Endothelial cell of umbilical vein (primary cell): ENCODE data around the gene BRICD5. TPM values are rescaled to one million over a fixed set of nuclear protein-coding genes. Genes with fewer than 3 reads are reported as not detected.

Experiments
- BruUV-seq: library from RNA; stranded (reverse); fragments of 400-500 nt; replicated peaks from 2 replicates; lab custom pipeline; 2021; lab: Mats Ljungman, UMichigan
- CTCF ChIA-PET: fragments of 300-600, 350-600 bp; sonication (Branson Sonifier 250); formaldehyde crosslinking; loops from one replicate; lab custom pipeline; 2021; ENCODE audit warnings: antibody characterized with exemption, inconsistent platforms; lab: Charles Lee
- POLR2A ChIA-PET: fragments of 300-600, 350-600 bp; sonication (Branson Sonifier 250); formaldehyde crosslinking; loops from one replicate; lab custom pipeline; 2021; ENCODE audit warnings: antibody characterized with exemption, inconsistent platforms; lab: Charles Lee
- DNase-seq: peaks from one replicate; pipeline ENCODE4 v3.0.0-alpha.2; 2011; ENCODE audit warnings: low read depth, low spot score
- FAIRE-seq: peaks from 2 replicates; lab custom pipeline; 2011; peaks lifted over from hg19 to GRCh38; lab: Jason Lieb, UNC
- H2AFZ ChIP-seq: 2 replicates; pipeline ENCODE4 v1.6.0; 2012; ENCODE audit warnings: low read depth, low read length, control low read depth, inconsistent platforms
- H3K27ac ChIP-seq: 2 replicates; pipeline ENCODE4 v1.5.1; 2011; ENCODE audit warnings: low read depth, mild to moderate bottlenecking, control low read depth, low read length, moderate library complexity; ENCODE audit not compliant: insufficient read depth
- H3K27me3 ChIP-seq, 2 experiments: 2 replicates each; pipeline versions ENCODE4 v1.6.0 to v1.6.1; 2011; ENCODE audit warnings: low read length in 2 of 2, mixed read lengths in 1 of 2; ENCODE audit not compliant: control insufficient read depth in 2 of 2, insufficient read depth in 2 of 2
- H3K36me3 ChIP-seq, 2 experiments: 2 replicates in 1 of 2; 3 replicates in 1 of 2; pipeline ENCODE4 v1.5.1; 2011; ENCODE audit warnings: low read length in 2 of 2, mild to moderate bottlenecking in 1 of 2, moderate library complexity in 1 of 2; ENCODE audit not compliant: control insufficient read depth in 2 of 2, insufficient read depth in 2 of 2; ENCODE audit errors: extremely low read depth in 1 of 2
- H3K4me1 ChIP-seq: 3 replicates; pipeline ENCODE4 v1.5.1; 2011; ENCODE audit warnings: mild to moderate bottlenecking, low read length; ENCODE audit not compliant: control insufficient read depth, insufficient read depth; ENCODE audit errors: extremely low read depth
- H3K4me2 ChIP-seq: 2 replicates; pipeline ENCODE4 v1.6.1; 2011; ENCODE audit warnings: low read length, control low read depth, mixed read lengths; ENCODE audit not compliant: insufficient read depth
- H3K4me3 ChIP-seq, 3 experiments: fragments of 200-600 bp in 1 of 3; sonication (generic), shearing (Covaris generic) in 1 of 3; replicated peaks in 1 of 3; 2 replicates each; pipeline ENCODE4 v1.5.1; 2011 to 2016; ENCODE audit warnings: control low read depth in 3 of 3, low read length in 3 of 3, mild to moderate bottlenecking in 2 of 3, inconsistent platforms in 1 of 3, low read depth in 1 of 3, moderate library complexity in 1 of 3; ENCODE audit not compliant: insufficient read depth in 1 of 3
- H3K79me2 ChIP-seq: 2 replicates; pipeline ENCODE4 v1.6.0; 2012; ENCODE audit warnings: low read length, inconsistent platforms; ENCODE audit not compliant: control insufficient read depth, insufficient read depth
- H3K9ac ChIP-seq: replicated peaks from 2 replicates; pipeline ENCODE3; 2011; ENCODE audit warnings: low read length, control low read depth; ENCODE audit not compliant: insufficient read depth; ENCODE audit errors: extremely low read depth
- H3K9me1 ChIP-seq: replicated peaks from 3 replicates; pipeline ENCODE4 v1.6.0; 2011; ENCODE audit warnings: mild to moderate bottlenecking, low read length; ENCODE audit not compliant: control insufficient read depth, insufficient read depth; ENCODE audit errors: extremely low read depth
- H3K9me3 ChIP-seq: replicated peaks from 2 replicates; pipeline ENCODE4 v1.5.1; 2012; ENCODE audit warnings: low read length, inconsistent platforms; ENCODE audit not compliant: control insufficient read depth, insufficient read depth
- H4K20me1 ChIP-seq: replicated peaks from 2 replicates; pipeline ENCODE3; 2011; ENCODE audit warnings: mild to moderate bottlenecking, low read length; ENCODE audit not compliant: control insufficient read depth, insufficient read depth; ENCODE audit errors: extremely low read depth
- CTCF ChIP-seq, 2 donors: IDR thresholded peaks; 1 replicate in 1 of 2; 2 replicates in 1 of 2; pipeline ENCODE4 v1.5.1; 2011; ENCODE audit warnings: low read length in 2 of 2, mild to moderate bottlenecking in 2 of 2, moderate library complexity in 2 of 2, control low read depth in 1 of 2, inconsistent platforms in 1 of 2, low read depth in 1 of 2; ENCODE audit not compliant: insufficient read depth in 1 of 2; ENCODE audit errors: extremely low read depth in 1 of 2
- EZH2 ChIP-seq: IDR thresholded peaks from 2 replicates; pipeline ENCODE4 v1.6.1; 2012; ENCODE audit warnings: borderline replicate concordance, low read depth, mild to moderate bottlenecking, moderate library complexity, low read length, inconsistent platforms; ENCODE audit not compliant: severe bottlenecking
- FOS ChIP-seq: IDR thresholded peaks from 2 replicates; pipeline ENCODE4 v1.6.1; 2011; ENCODE audit warnings: mild to moderate bottlenecking, low read length, moderate library complexity, borderline replicate concordance; ENCODE audit not compliant: insufficient read depth
- GATA2 ChIP-seq: IDR thresholded peaks from 2 replicates; pipeline ENCODE4 v1.7.0; 2011; ENCODE audit warnings: low read depth, mild to moderate bottlenecking, moderate library complexity, mixed read lengths, low read length; ENCODE audit not compliant: insufficient read length, insufficient read depth
- JUN ChIP-seq: IDR thresholded peaks from 2 replicates; pipeline ENCODE4 v1.6.1; 2011; ENCODE audit warnings: borderline replicate concordance, low read depth; ENCODE audit not compliant: insufficient read length, insufficient read depth
- MAX ChIP-seq: IDR thresholded peaks from 2 replicates; pipeline ENCODE4 v1.6.1; 2011; ENCODE audit not compliant: insufficient read depth, insufficient read length
- MYC ChIP-seq: IDR thresholded peaks from one replicate; pipeline ENCODE4 v1.6.1; 2011; ENCODE audit warnings: mild to moderate bottlenecking, low read depth, low read length
- POLR2A ChIP-seq: IDR thresholded peaks from 2 replicates; pipeline ENCODE4 v1.6.1; 2012; ENCODE audit warnings: low read depth, mild to moderate bottlenecking, control low read depth, low read length
- POLR2AphosphoS5 ChIP-seq: IDR thresholded peaks from 2 replicates; pipeline ENCODE4 v1.6.1; 2012; ENCODE audit warnings: low read depth, mild to moderate bottlenecking, control low read depth, low read length, moderate library complexity; ENCODE audit not compliant: insufficient read depth
- dilution Hi-C: fragments of 300-500 bp; cut with MboI; formaldehyde crosslinking; loops from one replicate; pipeline ENCODE4 v1.15.0; 2019; ENCODE audit warnings: low sequenced_read_pairs; ENCODE audit not compliant: extremely low pct_ligation_motif_present
- intact Hi-C: fragments of 100-400 bp; cut with micrococcal nuclease; formaldehyde crosslinking; loops from one replicate; pipeline ENCODE4 v1.10.0; 2022
- polyA plus RNA-seq, 4 experiments: library from polyadenylated mRNA; depleted of rRNA in 3 of 4; stranded (reverse) in 3 of 4; unstranded in 1 of 4; fragments of >200 nt; gene quantifications; 2 replicates each; pipeline versions ENCODE4 v1.2.1 to v1.2.3, GENCODE V29; 2011 to 2012; ENCODE audit warnings: missing spikeins in 1 of 4
- total RNA-seq: library from RNA; stranded (reverse); gene quantifications from 2 replicates; pipeline ENCODE4 v1.2.3, GENCODE V29; 2021

The BRICD5 gene
- total and polyA plus RNA-seq, 2 donors (not counting 3 experiments of a cell fraction or from before 2014, with no cell fraction given): 5.6 to 8.4 TPM

DNA sequence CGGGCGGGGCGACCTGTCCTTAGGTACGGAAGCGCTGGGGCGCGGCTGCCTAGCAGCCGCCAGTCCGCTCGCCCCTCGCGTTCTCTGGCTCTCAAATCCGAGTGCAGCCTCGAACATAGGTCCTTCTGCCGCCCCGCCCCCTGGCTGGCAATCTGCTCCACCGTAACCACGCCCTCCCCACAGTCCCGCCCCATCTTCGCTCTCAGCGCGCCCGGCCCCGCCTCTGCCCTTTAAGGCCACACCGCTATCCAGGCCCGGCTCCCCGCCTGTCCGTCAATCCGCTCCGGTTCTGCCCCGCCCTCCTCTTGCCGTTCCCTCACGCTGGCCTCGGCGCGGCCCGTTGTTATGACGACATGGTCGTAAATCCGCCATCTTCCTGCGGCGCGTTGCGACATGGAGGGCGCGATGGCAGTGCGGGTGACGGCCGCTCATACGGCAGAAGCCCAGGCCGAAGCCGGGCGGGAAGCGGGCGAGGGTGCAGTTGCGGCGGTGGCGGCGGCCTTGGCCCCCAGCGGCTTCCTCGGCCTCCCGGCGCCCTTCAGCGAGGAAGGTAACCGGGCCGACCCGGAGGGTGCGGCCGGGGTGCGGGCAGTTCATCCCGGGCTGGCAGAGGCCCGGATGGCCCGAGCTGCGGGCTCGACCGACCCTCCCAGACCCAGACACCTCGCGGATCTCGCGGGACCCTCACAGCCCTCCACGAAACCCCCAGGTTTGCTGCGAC, 12.7 kb upstream of the BRICD5 start, which contains the start of gene E4F1:
Gene E4F1 (plus strand): TSS at position 371 of the 721 bp plus-strand sequence. CDS start 23 bp downstream, at position 394.
- no peaks in the 10 kb centered on the region for H3K27me3 ChIP-seq
- peak within 1 kb of the TSS; percentile 84 for H3K9ac ChIP-seq
- ChIA-PET CTCF (no interaction called here), POLR2A (no interaction called here)
- peak within 1 kb of the TSS; percentile 84 for H3K4me2 ChIP-seq
- peak within 1 kb of the TSS; percentile 41 for H3K27ac ChIP-seq
- intact Hi-C loops (loop anchor here (1.0 to 2.0 kb wide), 7 partner anchors 8 to 237 kb away; partner anchors contain the start of genes ECI1, MLST8, RNPS1 and TEDC2), dilution Hi-C loops (no loop called here)
- no peaks in the 10 kb centered on the region for H4K20me1 ChIP-seq
- H3K4me3 ChIP-seq: peak within 1 kb of the TSS; percentile 54 to 79 (median 74)
- no TSS peak for BruUV-seq
- peaks cover 36% of the 10 kb centered on the region for H3K79me2 ChIP-seq
- no peaks in the 10 kb centered on the region for H3K9me3 ChIP-seq
- H3K36me3 ChIP-seq: peaks cover 0 to 2% of the 10 kb centered on the region in 2 experiments
- peaks cover 7% of the 10 kb centered on the region for H3K4me1 ChIP-seq
- TF ChIP-seq POLR2A (peak; percentile 96), GATA2 (no peak), MAX (peak; percentile 41), EZH2 (no peak), FOS (no peak), MYC (no peak), JUN (no peak), CTCF (IDR thresholded peaks at IDR 0.05; ENCODE audit: extremely low read depth in 1 of 2, insufficient read depth in 1 of 2, low read depth in 1 of 2, low read length in 2 of 2) (no peak), POLR2AphosphoS5 (peak; percentile 93)
- peak; percentile 99 for DNase-seq
- peak within 1 kb of the TSS; percentile 98 for H2AFZ ChIP-seq
- peak; percentile 99 for FAIRE-seq
- H3K9me1 ChIP-seq: no peaks in the 10 kb centered on the region
